NCI-H82 (cell line): ENCODE measurements around the gene POU4F2.
"Not testable (repeated sequence)": the region's sequence is repeated elsewhere in the genome, so short reads cannot be mapped to it uniquely, and the experiment has no call there.

Experiments
- DNase-seq: peaks from one replicate; lab custom pipeline; 2025; lab: John Stamatoyannopoulos, UW

POU4F2 gene

GRCh38 chr4:146654687-146655520, 16.2 kb downstream of the POU4F2 start:
- peak; percentile 55 for DNase-seq

GRCh38 chr4:146655521-146655856, 16.8 kb downstream of the POU4F2 start:
- no peak for DNase-seq

- DNase-seq: peak; percentile 8
These were observed 22.7 kb downstream of the POU4F2 start for GRCh38 chr4:146661367-146661766.

GRCh38 chr4:146663968-146664311, 25.2 kb downstream of the POU4F2 start:
- DNase-seq: not testable (repeated sequence)

DNA sequence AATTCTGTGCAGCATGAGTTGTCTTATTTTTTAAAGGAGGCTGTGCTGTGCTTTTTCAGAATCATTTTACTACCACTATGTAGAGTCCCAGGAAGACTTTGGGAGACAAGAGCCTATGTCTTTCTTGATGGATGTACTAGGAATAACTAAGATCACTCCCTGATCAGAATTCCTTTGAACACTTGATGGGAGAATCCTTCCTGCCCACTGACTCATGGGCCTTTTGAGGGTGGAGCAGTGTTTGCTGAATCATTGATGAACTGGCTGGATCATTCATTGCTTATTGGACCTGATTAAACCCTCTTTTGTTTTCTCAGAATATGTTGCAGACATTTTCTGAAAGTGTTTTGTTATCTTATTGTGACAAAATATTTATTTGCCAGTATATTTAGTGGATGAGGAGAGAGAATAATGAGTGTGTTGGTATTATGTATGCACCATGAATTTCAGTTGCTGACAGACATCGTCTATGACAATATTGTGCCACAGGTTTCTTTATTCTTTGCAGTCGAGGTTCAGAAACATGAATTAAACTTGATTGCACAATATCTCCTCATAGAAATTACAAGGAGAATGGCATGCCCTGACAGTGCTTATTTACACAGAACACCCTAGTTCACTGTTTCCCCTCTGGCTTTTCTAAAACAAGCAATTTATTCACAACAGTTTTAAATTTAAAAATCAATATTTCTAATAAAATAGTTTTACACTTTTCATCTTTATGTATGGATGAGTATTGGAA, 36.3 kb downstream of the POU4F2 start:
- no peak for DNase-seq
